NCI-H1048 (cell line): Measurements from ENCODE around the gene IGFBP7.

ENCODE experiments used
- DNase-seq: peaks from one replicate; lab custom pipeline; 2025; lab: John Stamatoyannopoulos, UW

Gene IGFBP7, protein sequence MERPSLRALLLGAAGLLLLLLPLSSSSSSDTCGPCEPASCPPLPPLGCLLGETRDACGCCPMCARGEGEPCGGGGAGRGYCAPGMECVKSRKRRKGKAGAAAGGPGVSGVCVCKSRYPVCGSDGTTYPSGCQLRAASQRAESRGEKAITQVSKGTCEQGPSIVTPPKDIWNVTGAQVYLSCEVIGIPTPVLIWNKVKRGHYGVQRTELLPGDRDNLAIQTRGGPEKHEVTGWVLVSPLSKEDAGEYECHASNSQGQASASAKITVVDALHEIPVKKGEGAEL

DNA sequence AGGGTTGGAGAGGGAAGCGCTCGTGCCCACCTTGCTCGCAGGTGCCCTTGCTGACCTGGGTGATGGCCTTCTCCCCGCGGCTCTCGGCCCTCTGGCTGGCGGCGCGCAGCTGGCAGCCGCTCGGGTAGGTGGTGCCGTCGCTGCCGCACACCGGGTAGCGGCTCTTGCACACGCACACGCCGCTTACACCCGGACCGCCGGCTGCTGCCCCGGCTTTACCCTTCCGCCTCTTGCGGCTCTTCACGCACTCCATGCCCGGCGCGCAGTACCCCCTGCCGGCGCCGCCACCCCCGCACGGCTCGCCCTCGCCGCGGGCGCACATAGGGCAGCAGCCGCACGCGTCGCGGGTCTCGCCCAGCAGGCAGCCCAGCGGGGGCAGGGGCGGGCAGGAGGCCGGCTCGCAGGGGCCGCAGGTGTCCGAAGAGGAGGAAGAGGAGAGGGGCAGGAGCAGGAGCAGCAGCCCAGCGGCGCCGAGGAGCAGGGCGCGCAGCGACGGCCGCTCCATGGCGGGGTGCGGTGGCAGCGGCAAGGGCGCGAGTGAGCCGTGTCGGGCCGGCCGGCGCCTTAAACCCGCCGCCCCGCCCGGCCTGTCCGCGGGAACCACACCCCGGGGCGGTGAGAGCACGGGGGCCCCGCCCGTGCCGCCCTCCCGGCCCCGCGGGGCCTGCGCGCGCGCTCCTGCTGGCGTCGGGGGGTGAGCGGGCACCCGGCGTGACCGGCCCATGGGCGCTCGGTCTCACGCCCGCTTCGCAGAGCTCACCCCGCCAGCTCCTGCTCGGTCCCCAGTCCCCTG lies at the start of gene IGFBP7:
Gene IGFBP7, minus strand, starts transcription at position 539 of the 793 bp plus-strand sequence. Its CDS starts 34 bp downstream, at position 505.
- DNase-seq = no peak

DNA sequence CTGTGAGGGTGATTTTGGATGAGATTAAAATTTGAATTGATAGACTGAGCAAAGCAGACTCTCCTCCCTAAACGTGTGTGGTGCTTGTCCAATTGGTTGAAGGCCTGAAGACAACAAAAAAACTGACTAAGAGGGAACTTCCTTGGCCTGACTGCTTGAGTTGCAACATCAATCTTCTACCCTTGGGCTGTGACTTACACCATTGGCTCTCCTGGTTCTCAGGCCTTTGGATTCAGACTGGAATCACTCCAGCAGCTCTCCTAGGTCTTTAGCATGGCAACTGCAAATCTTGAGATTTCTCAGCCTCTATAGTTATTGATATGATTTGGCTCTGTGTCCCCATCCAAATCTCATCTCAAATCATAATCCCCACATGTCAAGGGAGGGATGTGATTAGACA lies 49.7 kb upstream of the IGFBP7 start:
- no peak for DNase-seq

DNA sequence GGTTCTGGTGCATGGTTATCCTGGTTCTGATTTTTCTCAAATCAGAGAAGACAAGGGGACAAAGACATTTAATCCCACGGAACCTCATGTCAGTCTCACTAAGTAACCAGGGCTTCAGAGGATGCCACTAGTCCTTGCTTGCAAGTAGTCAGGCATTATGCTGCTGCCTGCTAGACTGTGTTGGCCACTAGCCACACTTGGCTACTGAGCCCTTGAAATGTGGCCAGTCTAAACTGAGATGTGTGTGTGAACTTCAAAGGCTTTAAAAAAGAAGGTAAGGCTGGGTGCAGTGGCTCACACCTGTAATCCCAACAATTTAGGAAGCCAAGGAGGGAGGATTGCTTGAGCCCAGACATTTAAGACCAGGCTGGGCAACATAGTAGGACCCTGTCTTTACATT lies 48.6 kb upstream of the IGFBP7 start:
- no peak for DNase-seq

DNA sequence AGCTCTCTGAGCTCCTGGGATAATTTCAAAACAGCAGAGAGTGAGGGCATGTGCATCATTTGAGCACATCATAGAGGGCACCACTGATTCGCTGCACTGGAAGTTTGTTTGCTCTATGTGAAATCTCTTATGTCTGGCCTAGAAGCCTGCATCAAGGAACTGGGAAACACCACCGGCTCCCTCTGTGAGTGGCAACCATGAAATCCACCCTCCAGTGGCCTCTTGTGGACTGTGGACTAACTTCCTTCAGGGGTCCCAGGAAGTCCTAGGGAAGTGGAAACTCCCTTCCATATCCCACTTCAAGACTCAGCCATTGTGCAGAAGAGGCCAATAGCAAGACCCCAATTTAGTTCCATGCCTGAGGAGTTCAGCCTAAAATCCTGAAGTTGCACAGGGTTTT lies 48.0 kb upstream of the IGFBP7 start:
- no peak for DNase-seq

DNA sequence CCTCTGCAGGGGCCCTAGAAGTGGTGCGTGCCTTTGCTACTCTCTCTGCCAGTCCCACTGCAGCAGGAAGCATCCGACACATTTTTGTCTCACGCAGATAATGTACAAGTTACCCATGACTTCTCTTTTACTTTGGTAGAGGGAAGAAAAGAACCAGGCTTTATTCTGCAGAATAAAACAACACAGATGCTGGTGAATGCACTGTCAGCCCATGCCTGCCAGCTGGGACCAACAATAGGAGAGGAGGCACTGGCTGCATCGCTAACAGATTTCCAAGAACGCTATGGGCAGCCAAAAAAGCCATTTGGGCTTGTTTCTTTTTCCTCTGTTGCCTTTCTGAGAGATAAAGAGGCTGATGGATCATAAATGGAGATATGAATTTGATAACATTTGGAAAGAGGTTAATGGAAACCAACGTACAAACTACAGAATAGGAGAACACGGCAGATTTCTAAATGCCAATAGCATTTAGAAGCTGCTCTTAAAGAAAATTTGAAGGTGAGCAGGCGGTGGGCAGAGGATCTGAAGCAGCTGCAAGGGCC lies 47.5 kb upstream of the IGFBP7 start:
- no peak for DNase-seq

DNA sequence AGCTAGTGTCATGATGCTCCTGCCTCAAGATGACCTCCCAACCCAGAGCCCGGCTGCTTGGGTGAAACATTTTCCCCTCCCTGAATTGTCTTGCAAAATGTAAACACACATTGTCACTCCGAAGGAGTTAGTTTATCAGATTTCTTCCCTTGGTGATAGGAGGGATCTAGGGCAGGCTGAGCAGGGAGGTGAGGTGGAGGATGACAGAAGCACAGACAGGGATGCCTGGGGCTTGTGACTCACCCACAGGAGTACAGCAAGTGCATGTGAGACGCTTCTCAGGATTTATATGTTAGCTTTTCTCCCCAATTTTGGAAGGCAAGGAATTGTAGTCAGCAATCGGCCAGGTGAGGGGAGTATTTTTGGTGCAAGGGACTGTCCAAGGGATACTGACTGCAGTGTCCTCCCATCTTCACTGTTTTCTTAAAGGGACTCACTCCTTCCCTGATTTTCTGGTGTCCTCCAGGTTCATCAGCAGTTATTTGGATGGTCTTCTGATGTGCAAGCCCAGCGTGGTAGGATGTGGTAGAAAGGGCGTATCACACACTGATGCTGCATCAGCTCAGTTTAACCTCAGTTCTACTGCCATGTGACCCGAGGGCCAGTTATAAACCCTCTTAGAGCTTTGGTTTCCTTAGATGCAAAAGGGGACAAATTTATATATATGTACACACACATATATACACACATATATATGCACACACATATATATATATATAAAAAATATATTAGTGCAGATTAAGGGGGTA lies 46.2 kb upstream of the IGFBP7 start:
- DNase-seq = no peak

DNA sequence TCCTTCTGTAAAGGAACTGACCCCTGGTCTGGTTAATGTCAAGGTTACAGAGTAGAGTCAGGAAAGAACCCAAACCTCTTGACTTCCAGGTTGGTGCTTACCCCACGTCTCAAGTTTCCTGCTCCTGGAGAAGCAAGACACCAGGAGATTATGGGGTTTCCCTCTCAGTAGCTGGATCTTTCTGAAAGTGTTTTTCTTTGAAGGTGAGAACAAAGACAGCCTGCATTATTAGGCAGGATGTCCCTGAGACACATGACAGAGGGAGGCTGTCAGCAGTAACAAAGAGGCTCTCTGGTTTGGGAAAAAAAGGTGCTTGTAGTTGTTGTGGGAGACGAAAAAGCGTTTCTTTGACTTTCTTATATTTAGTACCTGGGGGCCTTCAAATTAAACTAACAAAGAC lies 44.7 kb upstream of the IGFBP7 start:
- DNase-seq = no peak

DNA sequence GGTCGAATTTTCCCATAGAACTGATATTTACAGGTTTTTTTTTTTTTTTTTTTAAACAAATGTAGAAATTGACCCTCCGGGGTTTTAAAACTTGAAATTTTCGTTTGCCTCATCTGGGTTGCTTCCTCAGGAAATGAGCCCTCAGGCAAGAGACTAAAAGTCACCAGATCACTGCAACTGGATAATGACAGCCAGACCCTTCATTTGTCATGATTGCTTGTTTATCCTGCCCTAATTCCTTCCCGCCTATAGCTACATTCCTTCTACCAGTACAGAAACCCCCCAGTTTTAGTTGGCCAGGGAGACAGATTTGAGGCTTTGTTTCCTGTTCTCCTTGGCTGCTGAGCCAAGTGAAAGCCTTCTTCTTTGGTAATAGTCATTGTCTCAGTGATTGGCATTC lies 44.0 kb upstream of the IGFBP7 start:
- DNase-seq = no peak

DNA sequence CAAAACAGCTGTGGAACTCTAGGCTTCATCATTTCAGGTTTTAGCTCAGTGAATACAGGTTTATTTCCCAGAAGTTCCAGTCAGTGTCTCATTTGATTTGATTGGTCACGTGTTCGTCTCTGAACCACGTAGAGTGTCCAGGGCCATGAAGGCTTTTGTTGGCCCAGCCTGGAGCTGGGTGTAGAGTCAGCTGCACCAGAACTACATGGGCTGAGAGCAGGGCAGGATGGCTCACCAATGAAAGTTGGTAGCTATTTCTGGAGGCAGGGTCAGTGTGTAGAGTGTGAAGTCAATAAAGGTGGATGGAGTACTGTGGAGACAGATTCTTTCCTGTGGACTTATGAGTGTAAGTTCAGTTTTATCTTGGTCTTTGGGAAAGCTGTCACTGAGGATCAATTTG lies 43.0 kb upstream of the IGFBP7 start:
- no peak for DNase-seq

DNA sequence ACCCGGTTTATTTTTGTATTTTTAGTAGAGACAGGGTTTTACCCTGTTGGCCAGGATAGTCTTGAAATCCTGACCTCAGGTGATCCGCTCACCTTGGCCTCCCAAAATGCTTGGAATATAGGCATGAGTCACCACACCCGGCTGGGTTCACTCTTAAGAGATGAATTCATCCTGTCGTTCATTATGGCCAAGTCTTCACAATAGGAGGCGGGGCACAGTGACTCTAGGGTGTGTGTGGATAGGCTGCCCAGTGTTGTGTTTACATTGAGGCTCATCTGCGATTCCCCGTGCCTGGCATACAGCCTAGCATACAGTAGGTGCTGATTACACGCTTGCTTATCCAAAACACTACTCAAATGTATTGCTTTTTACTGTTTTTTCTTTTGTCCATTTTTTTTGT lies 41.3 kb upstream of the IGFBP7 start:
- DNase-seq = no peak

DNA sequence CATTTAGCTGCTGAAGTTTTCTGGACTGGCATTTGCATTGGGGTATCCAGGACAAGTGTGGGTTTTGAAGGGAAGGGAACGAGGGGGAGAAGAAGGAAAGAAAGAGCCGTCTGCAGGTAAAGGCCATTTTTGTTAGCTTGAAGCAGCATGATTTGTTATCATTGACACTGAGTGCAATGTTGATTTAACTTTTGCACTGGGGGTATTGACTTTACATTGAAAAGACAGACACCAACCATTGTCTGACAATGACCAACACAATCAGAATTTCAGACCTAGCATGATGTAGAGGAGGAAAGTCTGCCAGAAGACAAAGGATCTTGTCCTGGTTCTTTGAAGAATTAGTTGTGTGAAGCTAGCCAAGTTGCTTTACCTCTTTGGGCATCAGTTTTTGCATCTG lies 39.6 kb upstream of the IGFBP7 start:
- DNase-seq = no peak

DNA sequence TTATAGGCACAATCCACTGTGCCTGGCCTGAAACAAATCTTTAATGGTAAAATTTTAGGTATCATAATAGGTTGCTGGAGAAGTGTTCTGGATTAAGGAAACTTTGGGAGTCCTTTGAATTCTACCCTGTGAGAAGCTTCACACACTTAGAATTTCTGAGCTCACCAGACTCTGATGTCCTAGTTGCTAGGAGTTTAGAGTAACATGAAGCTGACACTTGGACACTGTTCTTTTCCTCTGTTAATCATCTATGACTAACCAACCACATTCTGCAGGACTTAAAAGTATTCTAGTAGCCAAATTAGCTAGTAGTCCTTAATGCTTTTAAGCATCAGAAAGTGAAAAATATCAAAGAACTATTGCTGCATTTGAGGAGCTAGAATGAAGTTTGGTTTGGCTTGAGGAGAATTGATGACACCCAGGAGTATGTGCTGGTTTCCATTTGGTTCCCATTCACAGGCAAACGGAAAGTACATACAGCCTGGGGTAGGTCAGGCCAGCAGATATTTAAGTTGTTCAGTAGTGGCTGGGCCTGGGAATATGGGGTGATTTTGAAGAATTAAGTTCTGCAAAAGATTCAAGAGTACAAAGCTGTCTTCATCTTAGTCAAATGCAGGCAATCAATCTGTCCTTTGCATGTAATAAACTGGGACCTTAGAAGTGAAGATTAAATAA lies 38.8 kb upstream of the IGFBP7 start:
- DNase-seq = no peak

DNA sequence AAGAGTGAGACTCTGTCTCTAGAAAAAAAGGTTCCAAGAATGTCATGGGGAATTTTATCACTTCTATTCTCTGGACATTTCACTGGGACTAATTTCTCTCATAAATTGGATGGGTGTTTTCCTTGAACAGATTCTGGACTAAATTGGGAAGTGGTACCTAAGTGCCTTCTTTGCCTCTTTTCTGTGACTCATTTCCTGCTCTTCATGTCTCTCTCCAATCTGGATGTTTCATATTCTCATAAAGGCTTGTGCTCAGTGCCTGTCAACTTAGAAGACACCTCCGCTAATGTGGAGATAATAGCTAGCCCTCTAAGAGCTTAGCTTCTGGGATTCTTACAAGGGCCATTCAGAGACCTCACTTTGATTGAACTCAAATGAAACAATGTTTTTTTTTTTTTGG lies 38.0 kb upstream of the IGFBP7 start:
- no peak for DNase-seq

DNA sequence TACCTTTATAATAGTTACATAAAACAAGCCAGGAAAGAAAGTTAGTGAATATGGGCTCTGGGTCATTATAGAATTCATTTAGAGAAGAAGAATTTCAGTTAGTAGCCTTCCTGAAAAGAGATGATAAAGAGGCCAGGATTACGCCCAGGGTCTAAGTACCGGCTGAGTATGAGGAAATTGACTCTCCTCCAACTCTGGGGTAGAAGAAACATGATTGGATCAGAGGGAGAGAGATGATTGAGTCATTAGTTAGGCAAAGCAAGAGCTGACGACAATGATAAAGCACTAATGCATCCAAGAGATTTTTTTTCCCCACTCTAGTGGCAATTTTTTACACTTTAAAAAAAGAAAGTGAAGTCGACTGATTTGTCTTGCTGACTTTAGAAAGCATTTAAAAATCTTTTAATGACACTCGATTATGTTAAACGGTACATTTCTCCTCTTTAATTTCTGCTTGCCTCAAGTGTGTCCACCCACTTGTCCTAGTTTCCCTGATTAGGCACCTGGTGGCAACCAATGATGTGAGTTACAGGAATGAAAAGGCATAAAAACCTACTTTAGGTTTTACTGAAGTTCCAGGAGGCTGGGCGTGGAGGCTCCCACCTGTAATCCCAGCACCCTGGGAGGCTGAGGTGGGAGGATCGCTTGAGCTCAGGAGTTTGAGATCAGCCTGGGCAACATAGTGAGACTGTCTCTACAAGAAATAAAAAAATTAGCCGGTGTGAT lies 37.3 kb upstream of the IGFBP7 start:
- no peak for DNase-seq

DNA sequence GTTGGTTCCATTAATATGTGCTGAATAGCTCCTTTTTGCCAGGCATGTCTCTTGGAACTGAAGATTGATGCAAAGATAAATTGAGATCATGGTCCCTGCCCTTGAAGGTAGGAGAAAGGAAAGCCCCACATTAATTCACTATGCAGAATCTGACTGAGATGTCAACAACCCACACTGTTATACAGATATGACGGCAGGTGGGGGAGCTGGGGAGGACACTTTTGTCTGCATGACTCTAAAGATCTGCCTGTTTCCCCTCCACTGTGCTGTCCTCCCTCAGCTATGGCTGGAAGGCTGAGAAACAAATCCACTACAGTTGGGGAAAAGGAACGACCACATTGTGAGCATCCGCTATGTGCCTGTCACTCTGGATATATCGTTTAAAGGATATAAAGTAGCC lies 36.3 kb upstream of the IGFBP7 start:
- no peak for DNase-seq

DNA sequence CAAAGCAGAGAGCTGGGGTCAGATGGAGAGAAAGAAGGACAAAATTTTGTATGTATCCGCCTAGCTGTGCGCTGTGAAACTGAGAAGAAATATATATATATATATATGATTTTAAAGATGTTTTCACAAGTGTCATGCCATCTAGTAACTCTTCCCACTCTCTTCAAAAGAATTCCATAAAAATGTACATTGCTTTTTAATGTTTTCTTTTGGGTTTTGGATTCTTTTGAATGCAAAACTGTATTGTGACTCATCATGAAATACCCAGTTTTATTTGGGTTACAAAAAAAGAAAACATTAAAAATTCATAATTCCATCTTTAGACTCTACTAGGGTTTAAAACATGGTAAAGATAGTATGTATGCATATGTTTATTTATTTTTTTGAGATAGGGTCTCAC lies 34.3 kb upstream of the IGFBP7 start:
- DNase-seq = no peak

DNA sequence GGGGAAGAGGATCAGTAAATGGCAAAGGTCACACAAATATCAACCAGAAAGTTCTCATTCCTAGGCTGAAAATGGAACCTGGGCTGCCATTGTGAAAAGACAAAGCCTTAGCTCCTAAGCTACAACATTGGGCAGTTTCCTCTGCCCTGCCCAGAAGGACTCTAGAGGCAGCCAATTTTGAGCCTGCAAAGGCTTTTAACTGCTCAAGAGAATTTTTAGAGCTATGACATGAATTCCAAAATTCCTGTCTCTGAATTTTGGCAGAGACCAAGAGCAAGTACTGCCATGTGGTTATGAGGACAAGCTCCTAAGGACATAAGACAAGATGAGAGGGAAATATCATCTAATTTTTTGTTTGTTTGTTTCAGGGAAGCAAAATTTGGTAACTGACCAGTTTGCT lies 29.6 kb upstream of the IGFBP7 start:
- no peak for DNase-seq

DNA sequence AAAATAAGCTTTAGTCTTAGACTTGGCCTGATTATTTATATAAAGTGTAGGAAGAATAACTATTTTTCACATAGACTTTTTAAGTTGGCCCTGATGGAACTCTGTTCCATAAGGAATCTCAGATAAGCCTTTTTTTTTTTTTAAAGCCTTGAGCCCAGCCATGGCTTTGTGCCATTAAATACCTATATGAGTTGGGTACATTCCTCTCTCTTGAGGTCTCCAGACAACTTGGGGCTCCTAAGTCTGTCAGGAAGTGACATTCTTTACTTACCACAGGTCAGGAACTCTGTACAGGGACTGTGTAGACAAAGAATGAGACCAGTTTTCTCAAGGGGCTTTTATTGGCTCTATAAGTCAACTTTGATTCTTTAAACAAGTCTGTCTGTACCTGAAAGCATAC lies 27.1 kb upstream of the IGFBP7 start:
- DNase-seq = no peak

DNA sequence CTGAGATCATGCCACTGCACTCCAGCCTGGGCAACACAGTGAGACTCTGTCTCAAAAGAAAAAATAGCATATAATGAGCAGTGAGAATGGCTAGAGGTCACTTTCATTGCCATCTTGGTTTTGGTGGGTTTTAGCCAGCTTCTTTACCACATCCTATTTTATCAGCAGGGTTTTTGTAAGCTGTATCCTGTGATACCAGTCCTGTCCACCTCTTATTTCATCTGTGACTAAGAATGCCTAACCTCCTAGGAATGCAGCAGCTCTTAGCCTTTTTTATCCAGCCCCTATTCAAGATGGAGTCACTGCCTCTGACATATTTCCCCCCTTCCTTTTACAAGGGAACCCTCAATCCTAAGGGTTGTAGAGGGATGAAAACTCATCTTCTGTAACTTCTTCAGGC lies 26.1 kb upstream of the IGFBP7 start:
- DNase-seq = no peak

DNA sequence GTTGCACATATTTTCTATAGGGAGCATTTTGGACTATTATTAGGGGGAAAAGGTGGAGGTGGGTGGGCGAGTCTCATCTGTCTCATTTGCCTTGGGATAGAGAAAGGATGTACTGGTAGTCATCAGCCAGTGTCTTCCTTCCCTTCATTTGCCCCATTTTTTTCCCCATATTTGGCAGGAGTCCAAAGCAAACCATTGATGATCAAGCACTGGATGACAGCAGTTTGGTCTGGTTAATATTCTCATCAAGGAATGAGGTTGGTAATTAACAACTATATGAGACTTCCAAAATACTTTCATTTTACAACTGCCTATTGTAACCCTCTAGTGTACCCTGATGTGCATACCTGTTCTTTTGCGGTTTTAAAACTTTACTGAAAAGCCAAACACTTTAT lies 22.6 kb upstream of the IGFBP7 start:
- DNase-seq = no peak
